ENCODE measurements around the gene GMPR2. TPM values are rescaled to one million over a fixed set of nuclear protein-coding genes. Genes with fewer than 3 reads are reported as not detected.

The GMPR2 gene
- total RNA-seq = 31.1 TPM

DNA sequence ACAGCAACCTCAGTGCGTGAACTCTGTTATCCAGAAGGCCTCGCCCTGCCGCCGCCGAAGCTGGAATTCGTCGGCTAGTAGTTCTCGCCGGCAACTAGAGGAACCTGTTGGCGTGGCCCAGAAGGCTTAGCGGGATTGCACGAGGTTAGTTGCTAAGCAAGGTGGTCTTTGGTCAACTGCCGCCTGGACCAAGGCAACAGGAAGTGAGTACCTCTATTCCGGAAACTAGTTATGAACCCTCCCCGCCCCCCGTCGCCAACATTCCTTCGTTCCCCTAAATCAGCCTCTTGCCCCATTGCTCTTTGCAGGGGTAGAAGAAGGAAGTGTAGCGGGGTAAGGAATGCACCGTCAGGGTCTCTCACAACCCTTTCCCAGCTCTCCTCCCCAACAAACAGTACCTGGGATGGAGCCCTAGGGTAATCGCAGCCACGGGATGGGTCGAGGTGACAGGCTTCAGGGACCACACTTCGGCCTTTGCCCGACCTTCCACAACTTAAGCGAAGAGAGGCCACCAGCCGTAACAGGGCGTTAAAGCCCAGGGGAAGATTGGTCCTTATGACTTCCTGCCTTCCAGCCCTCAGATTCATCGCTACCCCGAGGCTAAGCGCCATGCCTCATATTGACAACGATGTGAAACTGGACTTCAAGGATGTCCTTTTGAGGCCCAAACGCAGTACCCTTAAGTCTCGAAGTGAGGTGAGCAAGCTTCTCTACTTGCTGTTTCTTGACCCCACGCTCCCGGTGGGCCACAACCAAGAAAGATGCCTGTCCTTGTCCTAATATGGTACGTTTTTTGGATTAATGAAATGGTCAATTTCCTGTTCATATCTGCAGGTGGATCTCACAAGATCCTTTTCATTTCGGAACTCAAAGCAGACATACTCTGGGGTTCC, at the start of gene GMPR2:
Gene GMPR2 (plus strand): TSS at position 285 of the 893 bp plus-strand sequence. CDS start 325 bp downstream, at position 610.
- no peaks in the 10 kb centered on the region for H3K9me3 ChIP-seq (ENCODE audit: low read depth, low read length)
- H3K4me3 ChIP-seq (ENCODE audit: low read length) = peak within 1 kb of the TSS; percentile 67
- H3K27me3 ChIP-seq (ENCODE audit: insufficient read depth, low read length) = no peaks in the 10 kb centered on the region
- peaks cover 46% of the 10 kb centered on the region for H3K4me1 ChIP-seq (ENCODE audit: insufficient read depth, low read length)

DNA sequence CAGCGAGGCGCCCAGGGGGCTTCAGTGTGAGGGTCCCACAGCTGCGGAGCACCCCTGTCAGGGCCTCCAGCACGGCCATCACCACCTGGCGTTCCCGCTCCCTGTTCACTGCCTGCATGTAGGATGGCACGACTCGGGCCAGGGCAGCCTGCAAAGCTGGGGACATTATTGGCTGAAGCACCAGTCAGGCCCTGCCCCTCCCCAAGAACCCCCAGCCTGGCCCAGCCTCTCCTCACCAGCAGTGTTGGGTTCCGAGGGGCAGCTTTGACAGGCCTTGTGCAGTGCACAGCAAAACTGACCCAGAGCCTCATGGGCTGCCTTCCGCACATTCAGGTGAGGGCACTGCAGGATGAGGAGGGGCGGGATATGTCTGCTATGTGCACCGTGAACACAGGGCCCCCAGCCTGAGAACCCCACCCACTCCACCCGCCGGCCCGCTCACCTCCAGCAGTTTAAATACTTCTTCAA, 49.7 kb upstream of the GMPR2 start:
- Histone ChIP-seq H3K4me3 (ENCODE audit: low read length) (no peak overlapping the region), H3K9me3 (ENCODE audit: low read depth, low read length) (no peaks in the 10 kb centered on the region), H3K4me1 (ENCODE audit: insufficient read depth, low read length) (peaks cover 13% of the 10 kb centered on the region), H3K27me3 (ENCODE audit: insufficient read depth, low read length) (no peaks in the 10 kb centered on the region)

DNA sequence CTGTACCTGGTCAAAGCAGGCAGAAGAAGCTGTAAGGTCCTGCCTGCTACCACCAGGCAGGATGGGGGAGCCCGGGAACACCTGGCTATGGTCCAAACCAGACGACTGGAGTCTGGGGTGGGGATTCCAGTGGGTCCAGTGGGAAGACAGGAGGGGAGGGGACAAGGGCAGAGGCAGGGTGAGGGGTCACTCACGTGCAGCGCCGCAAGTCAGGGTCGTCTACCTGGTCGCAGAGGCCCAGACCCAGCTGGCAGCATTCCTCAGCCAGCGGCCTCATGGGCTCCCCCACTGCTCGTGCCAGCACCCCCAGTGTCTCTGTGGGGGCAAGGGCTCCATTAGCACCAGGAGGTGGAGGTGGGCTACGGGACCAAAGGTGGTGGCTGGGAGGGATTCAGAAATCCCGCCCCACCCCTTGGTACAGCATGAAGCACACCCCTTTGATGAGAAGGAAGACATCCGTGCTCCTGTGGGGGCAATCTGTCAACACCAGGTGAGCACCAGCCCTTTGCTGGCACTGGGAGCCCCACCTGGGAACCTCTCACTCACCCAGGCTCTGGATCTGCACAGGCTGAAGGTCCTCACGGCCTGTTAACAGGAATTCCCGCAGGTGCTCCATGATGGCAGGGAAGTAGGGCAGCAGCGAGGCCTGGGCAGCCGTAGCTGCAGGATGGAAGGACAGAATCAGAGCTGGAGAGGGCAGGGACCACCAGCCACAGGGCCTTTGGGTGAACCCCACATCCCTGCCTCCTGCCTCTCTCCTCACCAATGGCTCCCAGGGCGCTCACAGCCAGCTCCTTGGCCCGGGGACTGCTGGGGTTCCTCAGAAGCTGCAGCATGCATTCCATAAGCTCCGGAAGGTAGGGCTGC, 48.4 kb upstream of the GMPR2 start:
- H3K27me3 ChIP-seq (ENCODE audit: insufficient read depth, low read length) = no peaks in the 10 kb centered on the region
- no peak overlapping the region for H3K4me3 ChIP-seq (ENCODE audit: low read length)
- no peaks in the 10 kb centered on the region for H3K9me3 ChIP-seq (ENCODE audit: low read depth, low read length)
- peaks cover 24% of the 10 kb centered on the region for H3K4me1 ChIP-seq (ENCODE audit: insufficient read depth, low read length)

DNA sequence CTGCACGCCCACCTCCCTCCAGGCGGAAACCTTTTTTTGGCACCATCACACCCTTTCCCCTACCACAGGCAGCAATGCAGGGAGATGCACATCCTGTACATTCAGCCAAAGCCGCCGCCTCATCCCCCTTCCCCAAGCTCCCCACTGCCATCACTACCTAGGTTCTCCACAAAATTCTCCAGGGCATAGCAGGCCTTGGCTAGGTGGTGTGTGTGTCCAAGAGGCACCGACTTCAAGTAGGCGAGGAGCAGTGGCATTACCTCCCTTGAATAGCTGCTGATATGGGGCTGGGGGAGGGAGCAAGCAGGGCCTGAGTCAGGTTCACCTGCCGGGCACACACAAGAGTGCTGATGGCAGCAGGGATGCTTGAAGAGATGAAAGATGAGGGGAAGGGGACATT, 47.7 kb upstream of the GMPR2 start:
- peaks cover 27% of the 10 kb centered on the region for H3K4me1 ChIP-seq (ENCODE audit: insufficient read depth, low read length)
- no peaks in the 10 kb centered on the region for H3K27me3 ChIP-seq (ENCODE audit: insufficient read depth, low read length)

DNA sequence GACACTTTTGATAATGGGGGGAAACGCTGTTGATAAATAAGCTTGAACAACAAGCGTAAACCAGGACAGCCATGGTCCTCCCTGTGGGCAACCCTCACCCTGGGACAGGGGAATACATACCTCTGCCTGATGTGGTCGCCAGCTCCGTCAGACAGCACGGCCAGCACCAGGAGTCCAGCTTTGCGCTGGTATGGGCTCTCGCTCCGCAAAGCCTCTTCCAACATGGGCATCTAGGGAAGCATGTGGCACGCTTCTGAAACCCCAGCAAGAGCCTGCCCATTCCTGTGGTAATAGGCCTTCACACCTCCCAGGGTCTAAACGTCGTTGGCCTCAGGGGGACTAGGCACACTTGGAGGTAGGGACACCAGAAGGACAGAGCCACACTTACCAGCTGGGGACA, 47.0 kb upstream of the GMPR2 start:
- no peak overlapping the region for H3K4me3 ChIP-seq (ENCODE audit: low read length)
- H3K27me3 ChIP-seq (ENCODE audit: insufficient read depth, low read length) = no peaks in the 10 kb centered on the region
- H3K9me3 ChIP-seq (ENCODE audit: low read depth, low read length) = no peaks in the 10 kb centered on the region
- H3K4me1 ChIP-seq (ENCODE audit: insufficient read depth, low read length) = peaks cover 27% of the 10 kb centered on the region

More for the DNA sequence above, 47.7 kb upstream of the GMPR2 start:
- Histone ChIP-seq H3K4me3 (ENCODE audit: low read length) (no peak overlapping the region), H3K9me3 (ENCODE audit: low read depth, low read length) (no peaks in the 10 kb centered on the region)

DNA sequence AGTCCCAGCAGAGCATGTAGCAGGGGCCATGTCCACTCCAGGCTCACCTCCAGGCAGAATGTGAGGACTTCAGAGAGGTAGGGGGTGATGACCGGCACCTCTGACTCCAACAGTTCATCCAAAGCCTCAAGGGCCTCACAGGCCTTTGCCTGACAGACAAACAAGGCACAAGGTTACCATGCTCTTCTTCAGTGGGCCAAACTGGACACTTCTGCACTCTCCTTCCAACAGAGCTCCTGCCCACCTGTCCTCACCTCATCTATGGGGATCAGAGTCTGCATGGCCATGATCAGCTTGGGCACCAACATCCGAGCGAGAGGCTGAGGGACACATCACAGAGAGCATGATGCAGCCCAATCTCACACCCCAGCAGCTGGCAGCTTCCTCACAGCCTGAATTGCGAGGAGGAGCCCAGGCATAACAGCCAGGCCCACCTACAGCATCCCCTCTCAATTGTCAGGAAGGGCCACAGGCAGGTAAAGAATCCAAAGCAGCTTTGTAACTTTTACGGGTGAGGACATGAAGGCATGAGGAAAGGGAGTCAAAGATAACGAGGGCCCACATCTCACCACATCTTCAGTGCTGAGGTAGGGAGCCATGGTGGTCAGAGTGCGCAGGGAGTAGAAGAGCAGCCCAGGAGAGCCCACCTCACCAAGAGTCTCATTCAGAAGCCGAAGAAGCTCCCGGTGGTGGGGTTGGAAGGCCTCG, 45.7 kb upstream of the GMPR2 start:
- H3K9me3 ChIP-seq (ENCODE audit: low read depth, low read length) = no peaks in the 10 kb centered on the region
- H3K27me3 ChIP-seq (ENCODE audit: insufficient read depth, low read length) = no peaks in the 10 kb centered on the region
- no peak overlapping the region for H3K4me3 ChIP-seq (ENCODE audit: low read length)
- peaks cover 27% of the 10 kb centered on the region for H3K4me1 ChIP-seq (ENCODE audit: insufficient read depth, low read length)

DNA sequence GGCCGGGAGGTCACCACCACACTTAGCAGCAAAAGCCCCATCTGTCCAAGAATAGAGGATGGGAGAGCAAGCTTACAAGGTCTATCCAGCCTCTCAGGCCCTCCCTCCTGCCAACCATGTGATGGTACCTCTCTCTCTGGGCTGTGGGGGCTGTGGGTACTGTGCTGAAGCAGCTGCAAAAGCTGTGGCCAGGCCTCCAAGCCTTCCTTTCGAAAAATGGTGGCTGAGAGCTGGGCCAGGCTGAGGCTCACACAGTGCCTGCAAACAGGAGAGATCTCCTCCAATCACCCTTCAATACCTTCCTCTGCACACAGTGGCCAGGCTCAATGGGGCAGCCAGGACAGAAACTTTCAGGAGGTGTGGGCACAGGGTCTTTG, 45.2 kb upstream of the GMPR2 start:
- no peaks in the 10 kb centered on the region for H3K27me3 ChIP-seq (ENCODE audit: insufficient read depth, low read length)
- H3K9me3 ChIP-seq (ENCODE audit: low read depth, low read length) = no peaks in the 10 kb centered on the region
- H3K4me3 ChIP-seq (ENCODE audit: low read length) = no peak overlapping the region
- H3K4me1 ChIP-seq (ENCODE audit: insufficient read depth, low read length) = peaks cover 27% of the 10 kb centered on the region

DNA sequence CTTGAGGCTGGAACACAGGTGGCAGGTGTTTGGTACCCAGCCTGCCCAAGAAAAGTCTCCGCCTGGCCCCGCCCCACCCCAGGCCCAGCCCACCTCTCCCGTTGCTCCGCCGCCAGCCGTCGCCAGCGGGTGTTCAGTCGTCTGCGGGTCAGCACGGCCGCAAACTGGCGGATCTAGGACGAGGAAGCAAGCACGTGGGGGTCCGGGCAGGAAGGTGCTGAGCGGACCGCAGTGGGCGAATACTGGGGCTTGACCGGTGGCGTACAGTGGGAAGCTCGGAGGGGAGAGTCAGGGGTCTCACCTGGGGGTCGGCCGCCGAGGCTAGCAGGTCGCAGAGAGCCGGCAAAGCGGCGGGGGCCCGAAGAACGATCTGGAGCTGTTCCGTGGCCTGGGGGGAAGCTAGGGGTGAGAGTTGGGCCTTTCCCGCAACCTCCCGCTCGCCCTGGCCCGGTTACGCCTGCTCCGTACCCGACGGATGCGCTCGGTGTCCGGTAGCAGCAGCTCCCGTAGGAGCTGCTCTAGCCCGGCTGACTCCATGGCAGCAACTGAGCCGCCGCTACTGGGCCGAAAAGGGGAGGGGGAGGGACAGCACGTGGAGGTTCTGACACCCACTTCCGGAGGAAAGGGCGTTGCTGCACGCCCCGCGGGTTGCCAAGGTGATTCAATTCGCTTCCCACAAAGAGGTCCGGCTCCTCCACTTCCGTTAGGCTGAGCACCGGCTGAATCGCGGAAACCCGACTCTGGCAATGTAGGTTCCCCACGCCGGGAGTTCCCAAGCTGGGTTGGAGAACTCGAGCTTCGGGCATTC, 44.3 kb upstream of the GMPR2 start, which contains the start of gene IPO4:
Gene IPO4 (minus strand): TSS at position 566 of the 808 bp plus-strand sequence. CDS start 29 bp downstream, at position 537.
- Histone ChIP-seq H3K9me3 (ENCODE audit: low read depth, low read length) (no peaks in the 10 kb centered on the region), H3K4me1 (ENCODE audit: insufficient read depth, low read length) (peaks cover 27% of the 10 kb centered on the region), H3K4me3 (ENCODE audit: low read length) (peak within 1 kb of the TSS; percentile 57), H3K27me3 (ENCODE audit: insufficient read depth, low read length) (no peaks in the 10 kb centered on the region)

DNA sequence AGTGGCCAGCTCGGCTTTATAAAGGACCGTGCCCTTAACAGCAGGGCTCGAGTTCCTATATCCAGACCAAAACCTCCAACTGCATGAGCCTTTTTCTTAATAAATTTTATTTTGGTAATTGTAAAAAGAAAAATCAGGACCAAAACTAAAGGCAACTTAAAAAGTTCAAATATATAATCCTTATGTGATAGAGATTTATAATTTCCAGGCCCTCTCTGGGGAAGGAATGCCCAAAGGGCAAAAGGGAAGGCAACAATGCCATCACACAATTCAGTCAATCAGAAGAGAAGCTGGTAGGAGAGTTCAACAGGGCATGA, 43.7 kb upstream of the GMPR2 start:
- no peaks in the 10 kb centered on the region for H3K27me3 ChIP-seq (ENCODE audit: insufficient read depth, low read length)
- no peaks in the 10 kb centered on the region for H3K9me3 ChIP-seq (ENCODE audit: low read depth, low read length)
- peaks cover 27% of the 10 kb centered on the region for H3K4me1 ChIP-seq (ENCODE audit: insufficient read depth, low read length)
- H3K4me3 ChIP-seq (ENCODE audit: low read length) = no peak overlapping the region

DNA sequence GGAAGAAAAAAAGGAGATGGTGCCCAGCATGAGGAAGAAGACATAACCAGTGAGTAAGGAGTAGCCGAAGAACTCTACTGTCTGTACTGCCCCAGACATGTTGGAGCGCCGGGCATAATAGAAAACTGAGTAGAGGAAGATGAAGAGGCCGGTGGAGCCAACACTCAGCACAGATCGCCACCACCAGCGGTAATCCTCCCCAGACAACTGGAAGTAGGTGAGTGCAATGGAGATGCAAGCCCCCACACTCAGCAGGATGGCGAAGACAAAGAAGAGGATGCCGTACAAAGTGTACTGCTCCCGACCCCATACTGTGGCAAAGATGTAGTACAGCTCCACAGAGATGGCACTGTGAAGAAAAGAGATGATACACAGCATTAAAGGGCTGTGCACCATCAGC, 43.3 kb upstream of the GMPR2 start:
- Histone ChIP-seq H3K27me3 (ENCODE audit: insufficient read depth, low read length) (no peaks in the 10 kb centered on the region), H3K4me1 (ENCODE audit: insufficient read depth, low read length) (peaks cover 31% of the 10 kb centered on the region), H3K9me3 (ENCODE audit: low read depth, low read length) (no peaks in the 10 kb centered on the region), H3K4me3 (ENCODE audit: low read length) (no peak overlapping the region)

DNA sequence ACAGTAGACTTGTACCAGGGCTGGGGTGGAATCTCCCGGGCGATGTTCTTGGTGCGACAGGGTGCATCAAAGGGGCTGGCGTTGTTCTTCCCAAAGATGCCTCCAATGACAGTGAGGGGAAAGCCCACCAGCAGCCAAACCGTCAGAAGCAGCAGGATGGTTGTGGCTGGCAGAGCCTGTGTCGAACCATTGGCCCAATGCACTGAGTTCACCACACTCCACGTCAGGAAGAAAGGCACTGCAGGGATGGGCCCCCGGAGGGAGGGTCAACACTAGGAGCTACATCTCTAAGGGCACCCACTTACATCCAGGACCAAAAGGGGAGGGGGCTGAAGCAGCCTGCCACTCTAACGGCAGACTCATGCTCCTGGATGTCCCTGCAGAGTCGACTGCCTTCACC, 42.3 kb upstream of the GMPR2 start:
- H3K9me3 ChIP-seq (ENCODE audit: low read depth, low read length) = no peaks in the 10 kb centered on the region
- H3K4me3 ChIP-seq (ENCODE audit: low read length) = no peak overlapping the region
- no peaks in the 10 kb centered on the region for H3K27me3 ChIP-seq (ENCODE audit: insufficient read depth, low read length)
- peaks cover 37% of the 10 kb centered on the region for H3K4me1 ChIP-seq (ENCODE audit: insufficient read depth, low read length)

DNA sequence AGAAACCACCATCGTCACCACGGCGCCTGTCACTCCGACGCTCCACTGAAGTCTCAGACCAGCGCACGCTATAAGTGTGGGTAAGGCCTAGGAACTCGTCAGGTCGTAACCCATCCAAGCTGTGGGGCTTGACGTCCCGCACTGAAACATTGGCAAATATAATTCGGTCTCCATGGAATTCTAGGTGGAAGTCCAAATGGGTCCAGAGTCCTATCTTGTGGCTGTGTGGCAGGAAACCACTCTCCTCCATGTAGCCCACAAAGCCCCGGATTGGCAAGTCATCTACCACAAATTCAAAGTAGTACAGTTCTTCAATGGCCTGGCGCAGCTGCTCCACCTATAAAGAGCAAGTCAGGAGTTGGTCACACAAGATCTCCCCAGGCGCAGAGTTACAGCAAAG, 39.8 kb upstream of the GMPR2 start:
- H3K4me1 ChIP-seq (ENCODE audit: insufficient read depth, low read length) = peaks cover 43% of the 10 kb centered on the region
- H3K27me3 ChIP-seq (ENCODE audit: insufficient read depth, low read length) = no peaks in the 10 kb centered on the region
- H3K4me3 ChIP-seq (ENCODE audit: low read length) = no peak overlapping the region
- H3K9me3 ChIP-seq (ENCODE audit: low read depth, low read length) = no peaks in the 10 kb centered on the region

DNA sequence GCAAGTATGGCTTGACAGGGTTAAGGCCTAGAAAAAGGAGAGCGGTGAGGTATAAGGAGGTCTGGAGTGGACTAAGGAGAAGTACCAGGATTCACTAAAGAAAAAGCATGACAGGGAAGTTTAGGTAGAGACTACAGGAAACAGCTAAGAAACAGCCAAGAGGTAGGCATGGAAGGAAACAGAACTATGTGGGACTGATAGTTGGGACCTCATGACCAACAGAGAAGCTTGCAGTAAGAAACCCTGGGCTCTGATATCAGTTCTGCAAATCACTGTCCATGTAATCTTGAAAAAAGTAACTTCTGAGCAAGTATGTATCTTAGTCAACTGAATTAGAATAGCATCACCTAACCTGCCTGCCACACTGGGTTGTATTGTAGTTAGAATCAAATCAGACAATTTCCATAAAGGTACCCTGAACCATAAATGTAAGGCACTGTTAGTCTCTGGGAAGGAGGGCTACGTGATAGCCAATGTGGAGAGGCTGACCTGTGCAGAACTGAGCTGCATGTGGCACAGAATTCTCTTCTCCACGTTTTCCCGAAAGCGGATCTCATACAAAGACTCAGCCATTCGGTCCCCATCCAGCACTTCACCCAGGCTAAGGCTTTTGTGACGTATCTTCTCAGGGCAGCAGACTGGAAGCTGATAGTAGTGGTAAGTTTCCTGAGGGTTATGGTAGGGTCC, 38.4 kb upstream of the GMPR2 start:
- H3K27me3 ChIP-seq (ENCODE audit: insufficient read depth, low read length) = no peaks in the 10 kb centered on the region
- no peak overlapping the region for H3K4me3 ChIP-seq (ENCODE audit: low read length)
- H3K4me1 ChIP-seq (ENCODE audit: insufficient read depth, low read length) = peaks cover 39% of the 10 kb centered on the region
- H3K9me3 ChIP-seq (ENCODE audit: low read depth, low read length) = no peaks in the 10 kb centered on the region

DNA sequence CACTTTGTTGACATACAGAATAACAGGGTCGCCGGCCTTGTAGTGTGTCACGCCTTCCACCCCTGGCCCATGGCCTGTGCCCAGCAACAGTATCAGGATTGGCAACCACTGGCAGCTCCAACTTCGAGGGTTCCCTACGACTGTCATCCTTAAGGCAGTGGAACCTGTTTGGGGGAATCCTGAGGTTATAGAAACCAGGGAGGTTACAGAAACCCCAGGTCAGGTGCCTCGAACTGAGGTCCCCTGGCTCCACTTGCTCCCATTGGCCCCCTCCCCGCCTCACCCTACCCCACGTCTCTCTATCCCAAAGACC, 37.9 kb upstream of the GMPR2 start:
- Histone ChIP-seq H3K4me3 (ENCODE audit: low read length) (peak overlapping the region; percentile 67), H3K4me1 (ENCODE audit: insufficient read depth, low read length) (peaks cover 36% of the 10 kb centered on the region), H3K9me3 (ENCODE audit: low read depth, low read length) (no peaks in the 10 kb centered on the region), H3K27me3 (ENCODE audit: insufficient read depth, low read length) (no peaks in the 10 kb centered on the region)
